ENCODE results near the gene VAV3.

DNA sequence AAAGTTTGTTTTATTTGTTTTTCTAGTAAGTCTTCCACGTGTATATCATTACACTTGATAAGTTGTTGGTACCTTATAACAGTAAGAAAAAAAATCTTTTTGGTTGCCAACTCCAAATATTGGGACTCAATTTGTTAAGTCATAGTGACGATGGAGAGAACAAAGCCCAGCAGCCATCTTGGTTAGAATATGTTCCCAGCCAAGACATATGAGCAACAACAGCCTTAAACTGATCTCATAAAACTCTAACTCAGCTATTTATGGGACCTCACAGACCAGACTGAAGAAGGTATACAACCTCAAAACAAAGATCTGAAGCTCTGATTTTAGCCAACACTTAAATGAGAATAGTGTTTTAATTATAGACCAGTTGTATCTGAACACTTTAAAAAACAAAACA is 281.3 kb downstream of the VAV3 start:
- TF ChIP-seq NFYB (CRISPR knock-in tag; conservative IDR thresholded peaks at IDR 0.05; ENCODE audit: low read depth) (no peak), NR2C2 (CRISPR knock-in tag; IDR thresholded peaks at IDR 0.05) (no peak), TP53 (CRISPR knock-in tag; IDR thresholded peaks at IDR 0.05) (no peak), ETV6 (CRISPR knock-in tag; IDR thresholded peaks at IDR 0.05) (no peak), GTF2I (CRISPR knock-in tag; conservative IDR thresholded peaks at IDR 0.05) (no peak), CBFB (CRISPR knock-in tag; IDR thresholded peaks at IDR 0.05; ENCODE audit: low read depth) (no peak), RELA (CRISPR knock-in tag; IDR thresholded peaks at IDR 0.05; ENCODE audit: borderline replicate concordance) (no peak), ELF4 (CRISPR knock-in tag; IDR thresholded peaks at IDR 0.05; ENCODE audit: low read depth) (no peak)
- TF ChIP-seq, protein P1, sequence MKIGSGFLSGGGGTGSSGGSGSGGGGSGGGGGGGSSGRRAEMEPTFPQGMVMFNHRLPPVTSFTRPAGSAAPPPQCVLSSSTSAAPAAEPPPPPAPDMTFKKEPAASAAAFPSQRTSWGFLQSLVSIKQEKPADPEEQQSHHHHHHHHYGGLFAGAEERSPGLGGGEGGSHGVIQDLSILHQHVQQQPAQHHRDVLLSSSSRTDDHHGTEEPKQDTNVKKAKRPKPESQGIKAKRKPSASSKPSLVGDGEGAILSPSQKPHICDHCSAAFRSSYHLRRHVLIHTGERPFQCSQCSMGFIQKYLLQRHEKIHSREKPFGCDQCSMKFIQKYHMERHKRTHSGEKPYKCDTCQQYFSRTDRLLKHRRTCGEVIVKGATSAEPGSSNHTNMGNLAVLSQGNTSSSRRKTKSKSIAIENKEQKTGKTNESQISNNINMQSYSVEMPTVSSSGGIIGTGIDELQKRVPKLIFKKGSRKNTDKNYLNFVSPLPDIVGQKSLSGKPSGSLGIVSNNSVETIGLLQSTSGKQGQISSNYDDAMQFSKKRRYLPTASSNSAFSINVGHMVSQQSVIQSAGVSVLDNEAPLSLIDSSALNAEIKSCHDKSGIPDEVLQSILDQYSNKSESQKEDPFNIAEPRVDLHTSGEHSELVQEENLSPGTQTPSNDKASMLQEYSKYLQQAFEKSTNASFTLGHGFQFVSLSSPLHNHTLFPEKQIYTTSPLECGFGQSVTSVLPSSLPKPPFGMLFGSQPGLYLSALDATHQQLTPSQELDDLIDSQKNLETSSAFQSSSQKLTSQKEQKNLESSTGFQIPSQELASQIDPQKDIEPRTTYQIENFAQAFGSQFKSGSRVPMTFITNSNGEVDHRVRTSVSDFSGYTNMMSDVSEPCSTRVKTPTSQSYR (CRISPR knock-in tag; IDR thresholded peaks at IDR 0.05): no peak
- TF ChIP-seq, protein P2, sequence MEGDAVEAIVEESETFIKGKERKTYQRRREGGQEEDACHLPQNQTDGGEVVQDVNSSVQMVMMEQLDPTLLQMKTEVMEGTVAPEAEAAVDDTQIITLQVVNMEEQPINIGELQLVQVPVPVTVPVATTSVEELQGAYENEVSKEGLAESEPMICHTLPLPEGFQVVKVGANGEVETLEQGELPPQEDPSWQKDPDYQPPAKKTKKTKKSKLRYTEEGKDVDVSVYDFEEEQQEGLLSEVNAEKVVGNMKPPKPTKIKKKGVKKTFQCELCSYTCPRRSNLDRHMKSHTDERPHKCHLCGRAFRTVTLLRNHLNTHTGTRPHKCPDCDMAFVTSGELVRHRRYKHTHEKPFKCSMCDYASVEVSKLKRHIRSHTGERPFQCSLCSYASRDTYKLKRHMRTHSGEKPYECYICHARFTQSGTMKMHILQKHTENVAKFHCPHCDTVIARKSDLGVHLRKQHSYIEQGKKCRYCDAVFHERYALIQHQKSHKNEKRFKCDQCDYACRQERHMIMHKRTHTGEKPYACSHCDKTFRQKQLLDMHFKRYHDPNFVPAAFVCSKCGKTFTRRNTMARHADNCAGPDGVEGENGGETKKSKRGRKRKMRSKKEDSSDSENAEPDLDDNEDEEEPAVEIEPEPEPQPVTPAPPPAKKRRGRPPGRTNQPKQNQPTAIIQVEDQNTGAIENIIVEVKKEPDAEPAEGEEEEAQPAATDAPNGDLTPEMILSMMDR (IDR thresholded peaks at IDR 0.05): no peak
- TF ChIP-seq, protein P3, sequence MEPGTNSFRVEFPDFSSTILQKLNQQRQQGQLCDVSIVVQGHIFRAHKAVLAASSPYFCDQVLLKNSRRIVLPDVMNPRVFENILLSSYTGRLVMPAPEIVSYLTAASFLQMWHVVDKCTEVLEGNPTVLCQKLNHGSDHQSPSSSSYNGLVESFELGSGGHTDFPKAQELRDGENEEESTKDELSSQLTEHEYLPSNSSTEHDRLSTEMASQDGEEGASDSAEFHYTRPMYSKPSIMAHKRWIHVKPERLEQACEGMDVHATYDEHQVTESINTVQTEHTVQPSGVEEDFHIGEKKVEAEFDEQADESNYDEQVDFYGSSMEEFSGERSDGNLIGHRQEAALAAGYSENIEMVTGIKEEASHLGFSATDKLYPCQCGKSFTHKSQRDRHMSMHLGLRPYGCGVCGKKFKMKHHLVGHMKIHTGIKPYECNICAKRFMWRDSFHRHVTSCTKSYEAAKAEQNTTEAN (CRISPR knock-in tag; IDR thresholded peaks at IDR 0.05): no peak
- TF ChIP-seq, protein P4, sequence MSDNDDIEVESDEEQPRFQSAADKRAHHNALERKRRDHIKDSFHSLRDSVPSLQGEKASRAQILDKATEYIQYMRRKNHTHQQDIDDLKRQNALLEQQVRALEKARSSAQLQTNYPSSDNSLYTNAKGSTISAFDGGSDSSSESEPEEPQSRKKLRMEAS (CRISPR knock-in tag; IDR thresholded peaks at IDR 0.05): no peak

All from WTC11 (cell line).